Endothelial cell of umbilical vein (primary cell): ENCODE measurements around the gene DPF3. TPM values are rescaled to one million over a fixed set of nuclear protein-coding genes. Genes with fewer than 3 reads are reported as not detected.

Source experiments
- BruUV-seq: library from RNA; stranded (reverse); fragments of 400-500 nt; replicated peaks from 2 replicates; lab custom pipeline; 2021; lab: Mats Ljungman, UMichigan
- CTCF ChIA-PET: fragments of 300-600, 350-600 bp; sonication (Branson Sonifier 250); formaldehyde crosslinking; loops from one replicate; lab custom pipeline; 2021; ENCODE audit warnings: antibody characterized with exemption, inconsistent platforms; lab: Charles Lee
- POLR2A ChIA-PET: fragments of 300-600, 350-600 bp; sonication (Branson Sonifier 250); formaldehyde crosslinking; loops from one replicate; lab custom pipeline; 2021; ENCODE audit warnings: antibody characterized with exemption, inconsistent platforms; lab: Charles Lee
- DNase-seq: peaks from one replicate; pipeline ENCODE4 v3.0.0-alpha.2; 2011; ENCODE audit warnings: low read depth, low spot score
- FAIRE-seq: peaks from 2 replicates; lab custom pipeline; 2011; peaks lifted over from hg19 to GRCh38; lab: Jason Lieb, UNC
- H2AFZ ChIP-seq: 2 replicates; pipeline ENCODE4 v1.6.0; 2012; ENCODE audit warnings: low read depth, low read length, control low read depth, inconsistent platforms
- H3K27ac ChIP-seq: 2 replicates; pipeline ENCODE4 v1.5.1; 2011; ENCODE audit warnings: low read depth, mild to moderate bottlenecking, control low read depth, low read length, moderate library complexity; ENCODE audit not compliant: insufficient read depth
- H3K27me3 ChIP-seq, 2 experiments: 2 replicates each; pipeline versions ENCODE4 v1.6.0 to v1.6.1; 2011; ENCODE audit warnings: low read length in 2 of 2, mixed read lengths in 1 of 2; ENCODE audit not compliant: control insufficient read depth in 2 of 2, insufficient read depth in 2 of 2
- H3K36me3 ChIP-seq, 2 experiments: 2 replicates in 1 of 2; 3 replicates in 1 of 2; pipeline ENCODE4 v1.5.1; 2011; ENCODE audit warnings: low read length in 2 of 2, mild to moderate bottlenecking in 1 of 2, moderate library complexity in 1 of 2; ENCODE audit not compliant: control insufficient read depth in 2 of 2, insufficient read depth in 2 of 2; ENCODE audit errors: extremely low read depth in 1 of 2
- H3K4me1 ChIP-seq: 3 replicates; pipeline ENCODE4 v1.5.1; 2011; ENCODE audit warnings: mild to moderate bottlenecking, low read length; ENCODE audit not compliant: control insufficient read depth, insufficient read depth; ENCODE audit errors: extremely low read depth
- H3K4me2 ChIP-seq: 2 replicates; pipeline ENCODE4 v1.6.1; 2011; ENCODE audit warnings: low read length, control low read depth, mixed read lengths; ENCODE audit not compliant: insufficient read depth
- H3K4me3 ChIP-seq, 3 experiments: fragments of 200-600 bp in 1 of 3; sonication (generic), shearing (Covaris generic) in 1 of 3; replicated peaks in 1 of 3; 2 replicates each; pipeline ENCODE4 v1.5.1; 2011 to 2016; ENCODE audit warnings: control low read depth in 3 of 3, low read length in 3 of 3, mild to moderate bottlenecking in 2 of 3, inconsistent platforms in 1 of 3, low read depth in 1 of 3, moderate library complexity in 1 of 3; ENCODE audit not compliant: insufficient read depth in 1 of 3
- H3K79me2 ChIP-seq: 2 replicates; pipeline ENCODE4 v1.6.0; 2012; ENCODE audit warnings: low read length, inconsistent platforms; ENCODE audit not compliant: control insufficient read depth, insufficient read depth
- H3K9ac ChIP-seq: replicated peaks from 2 replicates; pipeline ENCODE3; 2011; ENCODE audit warnings: low read length, control low read depth; ENCODE audit not compliant: insufficient read depth; ENCODE audit errors: extremely low read depth
- H3K9me1 ChIP-seq: replicated peaks from 3 replicates; pipeline ENCODE4 v1.6.0; 2011; ENCODE audit warnings: mild to moderate bottlenecking, low read length; ENCODE audit not compliant: control insufficient read depth, insufficient read depth; ENCODE audit errors: extremely low read depth
- H3K9me3 ChIP-seq: replicated peaks from 2 replicates; pipeline ENCODE4 v1.5.1; 2012; ENCODE audit warnings: low read length, inconsistent platforms; ENCODE audit not compliant: control insufficient read depth, insufficient read depth
- H4K20me1 ChIP-seq: replicated peaks from 2 replicates; pipeline ENCODE3; 2011; ENCODE audit warnings: mild to moderate bottlenecking, low read length; ENCODE audit not compliant: control insufficient read depth, insufficient read depth; ENCODE audit errors: extremely low read depth
- EZH2 ChIP-seq: IDR thresholded peaks from 2 replicates; pipeline ENCODE4 v1.6.1; 2012; ENCODE audit warnings: borderline replicate concordance, low read depth, mild to moderate bottlenecking, moderate library complexity, low read length, inconsistent platforms; ENCODE audit not compliant: severe bottlenecking
- FOS ChIP-seq: IDR thresholded peaks from 2 replicates; pipeline ENCODE4 v1.6.1; 2011; ENCODE audit warnings: mild to moderate bottlenecking, low read length, moderate library complexity, borderline replicate concordance; ENCODE audit not compliant: insufficient read depth
- GATA2 ChIP-seq: IDR thresholded peaks from 2 replicates; pipeline ENCODE4 v1.7.0; 2011; ENCODE audit warnings: low read depth, mild to moderate bottlenecking, moderate library complexity, mixed read lengths, low read length; ENCODE audit not compliant: insufficient read length, insufficient read depth
- JUN ChIP-seq: IDR thresholded peaks from 2 replicates; pipeline ENCODE4 v1.6.1; 2011; ENCODE audit warnings: borderline replicate concordance, low read depth; ENCODE audit not compliant: insufficient read length, insufficient read depth
- MAX ChIP-seq: IDR thresholded peaks from 2 replicates; pipeline ENCODE4 v1.6.1; 2011; ENCODE audit not compliant: insufficient read depth, insufficient read length
- MYC ChIP-seq: IDR thresholded peaks from one replicate; pipeline ENCODE4 v1.6.1; 2011; ENCODE audit warnings: mild to moderate bottlenecking, low read depth, low read length
- POLR2A ChIP-seq: IDR thresholded peaks from 2 replicates; pipeline ENCODE4 v1.6.1; 2012; ENCODE audit warnings: low read depth, mild to moderate bottlenecking, control low read depth, low read length
- POLR2AphosphoS5 ChIP-seq: IDR thresholded peaks from 2 replicates; pipeline ENCODE4 v1.6.1; 2012; ENCODE audit warnings: low read depth, mild to moderate bottlenecking, control low read depth, low read length, moderate library complexity; ENCODE audit not compliant: insufficient read depth
- dilution Hi-C: fragments of 300-500 bp; cut with MboI; formaldehyde crosslinking; loops from one replicate; pipeline ENCODE4 v1.15.0; 2019; ENCODE audit warnings: low sequenced_read_pairs; ENCODE audit not compliant: extremely low pct_ligation_motif_present
- intact Hi-C: fragments of 100-400 bp; cut with micrococcal nuclease; formaldehyde crosslinking; loops from one replicate; pipeline ENCODE4 v1.10.0; 2022
- polyA plus RNA-seq, 4 experiments: library from polyadenylated mRNA; depleted of rRNA in 3 of 4; stranded (reverse) in 3 of 4; unstranded in 1 of 4; fragments of >200 nt; gene quantifications; 2 replicates each; pipeline versions ENCODE4 v1.2.1 to v1.2.3, GENCODE V29; 2011 to 2012; ENCODE audit warnings: missing spikeins in 1 of 4
- total RNA-seq: library from RNA; stranded (reverse); gene quantifications from 2 replicates; pipeline ENCODE4 v1.2.3, GENCODE V29; 2021
- TF ChIP-seq, protein P1 (sequence below), 2 donors: IDR thresholded peaks; 1 replicate in 1 of 2; 2 replicates in 1 of 2; pipeline ENCODE4 v1.5.1; 2011; ENCODE audit warnings: low read length in 2 of 2, mild to moderate bottlenecking in 2 of 2, moderate library complexity in 2 of 2, control low read depth in 1 of 2, inconsistent platforms in 1 of 2, low read depth in 1 of 2; ENCODE audit not compliant: insufficient read depth in 1 of 2; ENCODE audit errors: extremely low read depth in 1 of 2

Gene DPF3
- total and polyA plus RNA-seq, 2 donors (not counting 3 experiments of a cell fraction or from before 2014, with no cell fraction given), result 2.4 to 3.5 TPM

- Histone ChIP-seq H3K9me1 (no peaks in the 10 kb centered on the region), H3K9ac (no peak overlapping the region), H4K20me1 (no peaks in the 10 kb centered on the region), H3K4me1 (no peaks in the 10 kb centered on the region), H2AFZ (no peak overlapping the region), H3K4me2 (no peak overlapping the region), H3K4me3 (no peak overlapping the region), H3K9me3 (no peaks in the 10 kb centered on the region), H3K79me2 (no peaks in the 10 kb centered on the region), H3K27ac (no peak overlapping the region), H3K36me3 (no peaks in the 10 kb centered on the region), H3K27me3 (no peaks in the 10 kb centered on the region)
- TF ChIP-seq JUN, result peak; percentile 4
- TF ChIP-seq MAX, result no peak
- CTCF ChIA-PET, result no interaction called here
- intact Hi-C loops (no loop called here), dilution Hi-C loops (no loop called here)
- DNase-seq (no peak), FAIRE-seq (no peak)
- POLR2A ChIA-PET, result no interaction called here
- BruUV-seq, result no TSS peak
Observed at GRCh38 chr14:72708708-72709475, 185.0 kb downstream of the DPF3 start.

- CTCF ChIA-PET, result no interaction called here
- no peak overlapping the region for H3K9ac ChIP-seq
- dilution Hi-C loops, result no loop called here
- BruUV-seq, result no TSS peak
- no peak overlapping the region for H3K27ac ChIP-seq
- H3K9me1 ChIP-seq, result no peaks in the 10 kb centered on the region
- POLR2A ChIA-PET, result no interaction called here
- no peaks in the 10 kb centered on the region for H4K20me1 ChIP-seq
- H2AFZ ChIP-seq, result no peak overlapping the region
- FAIRE-seq (no peak), DNase-seq (no peak)
- H3K4me3 ChIP-seq, result no peak overlapping the region
- TF ChIP-seq EZH2 (no peak), POLR2A (no peak), FOS (no peak), MYC (no peak), POLR2AphosphoS5 (no peak), MAX (no peak), JUN (no peak), GATA2 (no peak)
- TF ChIP-seq, protein P1, sequence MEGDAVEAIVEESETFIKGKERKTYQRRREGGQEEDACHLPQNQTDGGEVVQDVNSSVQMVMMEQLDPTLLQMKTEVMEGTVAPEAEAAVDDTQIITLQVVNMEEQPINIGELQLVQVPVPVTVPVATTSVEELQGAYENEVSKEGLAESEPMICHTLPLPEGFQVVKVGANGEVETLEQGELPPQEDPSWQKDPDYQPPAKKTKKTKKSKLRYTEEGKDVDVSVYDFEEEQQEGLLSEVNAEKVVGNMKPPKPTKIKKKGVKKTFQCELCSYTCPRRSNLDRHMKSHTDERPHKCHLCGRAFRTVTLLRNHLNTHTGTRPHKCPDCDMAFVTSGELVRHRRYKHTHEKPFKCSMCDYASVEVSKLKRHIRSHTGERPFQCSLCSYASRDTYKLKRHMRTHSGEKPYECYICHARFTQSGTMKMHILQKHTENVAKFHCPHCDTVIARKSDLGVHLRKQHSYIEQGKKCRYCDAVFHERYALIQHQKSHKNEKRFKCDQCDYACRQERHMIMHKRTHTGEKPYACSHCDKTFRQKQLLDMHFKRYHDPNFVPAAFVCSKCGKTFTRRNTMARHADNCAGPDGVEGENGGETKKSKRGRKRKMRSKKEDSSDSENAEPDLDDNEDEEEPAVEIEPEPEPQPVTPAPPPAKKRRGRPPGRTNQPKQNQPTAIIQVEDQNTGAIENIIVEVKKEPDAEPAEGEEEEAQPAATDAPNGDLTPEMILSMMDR (IDR thresholded peaks at IDR 0.05; ENCODE audit: extremely low read depth in 1 of 2, insufficient read depth in 1 of 2, low read depth in 1 of 2, low read length in 2 of 2), result no peak
- no peak overlapping the region for H3K4me2 ChIP-seq
- no peaks in the 10 kb centered on the region for H3K79me2 ChIP-seq
- no peaks in the 10 kb centered on the region for H3K27me3 ChIP-seq
- no peaks in the 10 kb centered on the region for H3K4me1 ChIP-seq
- no peaks in the 10 kb centered on the region for H3K9me3 ChIP-seq
- intact Hi-C loops, result no loop called here
- no peaks in the 10 kb centered on the region for H3K36me3 ChIP-seq
Observed at GRCh38 chr14:72708222-72708621, 185.7 kb downstream of the DPF3 start.
